Measurements from ENCODE around the gene RPIA.
"Not testable (repeated sequence)": the region's sequence is repeated elsewhere in the genome, so short reads cannot be mapped to it uniquely, and the experiment has no call there.

The RPIA gene

DNA sequence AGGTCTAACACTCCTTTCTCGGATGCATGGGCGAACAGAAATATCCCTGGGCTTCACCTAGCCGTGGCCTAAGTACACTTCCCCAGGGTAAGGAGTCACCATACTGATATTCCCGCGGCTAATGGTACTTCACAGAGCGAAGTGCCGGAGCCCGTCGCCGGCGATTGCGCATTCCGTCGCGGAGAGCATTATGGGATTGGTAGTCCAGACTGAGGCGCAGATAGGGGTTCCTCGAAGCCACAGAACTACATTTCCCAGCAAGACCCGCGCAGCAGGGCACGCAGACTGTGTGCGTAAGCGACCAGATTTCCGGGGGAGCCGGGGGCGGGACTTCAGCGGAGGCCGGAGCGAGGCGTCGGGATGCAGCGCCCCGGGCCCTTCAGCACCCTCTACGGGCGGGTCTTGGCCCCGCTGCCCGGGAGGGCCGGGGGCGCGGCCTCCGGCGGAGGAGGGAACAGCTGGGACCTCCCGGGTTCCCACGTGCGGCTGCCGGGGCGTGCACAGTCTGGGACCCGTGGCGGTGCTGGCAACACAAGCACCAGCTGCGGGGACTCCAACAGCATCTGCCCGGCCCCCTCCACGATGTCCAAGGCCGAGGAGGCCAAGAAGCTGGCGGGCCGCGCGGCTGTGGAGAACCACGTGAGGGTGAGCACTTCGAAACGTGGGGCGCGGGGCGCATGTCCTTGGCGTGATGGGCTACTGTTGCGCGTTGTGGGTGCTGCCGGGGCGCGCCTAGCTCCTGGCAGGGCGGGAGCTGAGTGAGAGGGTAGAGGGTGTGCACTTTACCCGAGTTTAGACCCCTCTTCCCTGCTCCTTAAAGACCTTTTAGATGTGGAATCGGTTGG, at the start of gene RPIA:
TSS of gene RPIA (plus strand) at position 335 of the 845 bp plus-strand sequence. CDS start at position 361, 26 bp downstream.
- peak; percentile 98 to 99 for DNase-seq (ENCODE audit: low read depth in 2 of 2)

DNA sequence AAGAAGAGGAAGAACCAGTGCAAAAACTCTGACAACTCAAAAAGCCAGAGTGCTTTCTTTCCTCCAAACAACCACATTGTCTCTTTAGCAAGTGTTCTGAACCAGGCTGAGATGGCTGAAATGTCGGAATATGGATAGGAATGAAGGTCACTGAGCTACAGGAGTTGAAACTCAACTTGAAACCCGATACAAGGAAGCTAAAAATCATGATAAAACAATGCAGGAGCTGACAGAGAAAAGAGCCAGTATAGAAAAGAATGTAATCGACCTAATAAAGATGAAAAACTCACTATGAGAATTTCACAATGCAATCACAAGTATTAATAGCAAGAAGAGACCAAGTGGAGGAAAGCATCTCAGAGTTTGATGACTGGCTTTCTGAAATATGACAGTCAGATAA, 49.2 kb upstream of the RPIA start:
- no peak for DNase-seq (ENCODE audit: low read depth in 2 of 2)

- DNase-seq (ENCODE audit: low read depth in 2 of 2): not testable (repeated sequence)
Measured at GRCh38 chr2:88645291-88645882, 46.1 kb upstream of the RPIA start.

- no peak for DNase-seq (ENCODE audit: low read depth in 2 of 2)
Measured at GRCh38 chr2:88651646-88652045, 39.8 kb upstream of the RPIA start.

DNA sequence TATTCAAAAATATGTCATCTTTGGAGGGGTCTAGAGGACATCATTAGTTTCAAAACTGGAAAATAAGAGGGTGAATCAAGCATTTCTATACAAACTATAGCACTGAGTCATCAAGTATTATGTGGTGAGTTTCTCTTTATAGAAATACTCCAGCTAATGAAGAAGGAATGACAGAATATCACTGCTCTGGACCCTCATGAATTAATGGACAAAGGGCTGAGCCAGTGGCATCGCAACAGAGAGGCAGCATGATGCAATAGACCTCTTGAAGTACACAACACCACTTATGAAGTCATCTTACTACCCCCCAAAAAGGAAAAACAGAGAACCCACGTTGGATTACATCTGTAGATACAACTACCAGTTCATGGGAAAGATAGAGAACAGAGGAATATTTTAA, 36.8 kb upstream of the RPIA start:
- DNase-seq (ENCODE audit: low read depth in 2 of 2): no peak

DNA sequence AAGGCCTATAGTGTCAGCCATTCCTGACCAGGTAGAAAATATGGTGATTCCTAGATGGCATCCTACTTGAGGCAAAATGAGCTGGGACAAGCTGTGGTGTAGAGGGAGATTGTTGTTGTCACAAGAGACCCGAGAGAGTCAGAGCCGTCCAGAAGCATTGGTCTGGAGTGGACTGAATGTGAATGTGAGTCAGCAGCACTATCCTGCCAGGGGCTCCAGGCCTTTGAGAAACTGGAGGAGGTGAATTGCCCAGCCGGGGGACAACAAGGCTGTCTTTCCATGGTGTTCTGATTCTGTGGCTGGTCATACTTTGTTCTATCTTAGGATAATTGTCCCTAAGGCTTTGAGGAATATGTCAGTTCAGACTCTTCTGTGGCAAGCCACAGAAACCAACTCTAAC, 34.8 kb upstream of the RPIA start:
- no peak for DNase-seq (ENCODE audit: low read depth in 2 of 2)

DNA sequence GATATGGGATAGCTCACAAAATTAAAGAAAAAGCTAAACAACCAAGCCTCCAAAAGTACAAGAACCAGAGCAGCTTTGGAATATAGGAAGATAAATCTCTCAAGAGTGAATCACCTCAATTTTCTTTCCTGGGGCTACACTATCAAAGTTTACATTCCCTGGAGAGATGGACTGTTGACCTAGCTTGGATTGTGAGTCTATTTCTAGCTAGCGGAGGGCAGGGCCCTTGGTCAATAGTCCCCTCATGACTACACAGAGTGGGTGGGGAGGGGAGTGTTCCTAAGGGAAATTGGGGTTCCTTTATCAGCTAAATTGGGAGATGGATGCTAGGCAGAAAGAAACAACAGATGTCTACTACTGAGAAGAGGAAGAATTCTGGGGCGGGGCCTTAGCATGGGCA, 34.3 kb upstream of the RPIA start:
- DNase-seq (ENCODE audit: low read depth in 2 of 2): no peak

DNA sequence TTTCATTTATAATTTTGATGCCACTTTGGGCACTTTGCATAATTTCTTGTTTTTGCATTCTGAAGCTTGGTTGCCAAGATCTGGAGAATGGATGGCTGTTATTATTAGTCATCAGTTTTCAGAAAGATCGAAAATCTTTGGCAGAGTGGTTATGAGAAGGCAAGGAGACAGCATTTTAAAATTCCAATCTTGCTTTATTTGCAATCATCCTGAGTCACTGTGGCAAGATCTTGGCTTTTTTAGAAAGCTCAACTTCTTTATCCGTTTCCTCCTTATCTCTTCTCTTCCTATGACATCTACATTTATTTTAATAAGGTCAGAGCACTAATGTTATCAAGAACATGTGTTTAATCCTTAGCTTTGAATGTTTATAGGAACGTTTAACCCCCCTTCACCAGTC, 33.1 kb upstream of the RPIA start:
- no peak for DNase-seq (ENCODE audit: low read depth in 2 of 2)

DNA sequence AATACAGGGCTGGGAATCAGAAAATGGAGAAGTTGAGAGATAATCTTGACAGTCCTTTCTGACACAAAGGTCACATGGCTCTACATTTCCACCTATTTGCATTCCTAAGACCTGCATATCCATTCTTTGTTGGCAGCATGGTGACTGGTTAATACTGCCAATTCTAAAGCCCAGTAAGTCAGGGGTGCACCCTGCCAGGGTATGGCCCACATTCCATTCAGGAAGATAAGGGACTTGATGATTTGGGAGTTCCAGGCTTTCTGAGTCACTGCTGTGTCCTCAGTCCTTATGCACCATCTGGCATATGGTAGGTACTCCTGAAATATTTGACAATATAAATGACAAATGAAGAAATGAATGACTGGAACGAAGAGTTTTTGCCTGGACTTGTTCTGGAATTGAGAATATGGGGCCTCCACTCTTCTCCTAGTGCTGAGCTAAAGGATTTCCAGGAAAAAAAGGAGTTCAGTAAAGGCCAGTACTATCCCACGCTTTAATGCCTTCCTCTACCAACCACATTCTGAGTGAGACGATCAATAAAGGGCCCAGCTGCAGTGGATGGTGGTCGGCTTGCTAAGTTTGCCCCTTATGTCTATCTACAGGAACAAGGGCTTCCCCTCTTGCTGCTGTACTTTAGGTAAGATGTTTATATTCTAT, 32.5 kb upstream of the RPIA start:
- no peak for DNase-seq (ENCODE audit: low read depth in 2 of 2)

DNA sequence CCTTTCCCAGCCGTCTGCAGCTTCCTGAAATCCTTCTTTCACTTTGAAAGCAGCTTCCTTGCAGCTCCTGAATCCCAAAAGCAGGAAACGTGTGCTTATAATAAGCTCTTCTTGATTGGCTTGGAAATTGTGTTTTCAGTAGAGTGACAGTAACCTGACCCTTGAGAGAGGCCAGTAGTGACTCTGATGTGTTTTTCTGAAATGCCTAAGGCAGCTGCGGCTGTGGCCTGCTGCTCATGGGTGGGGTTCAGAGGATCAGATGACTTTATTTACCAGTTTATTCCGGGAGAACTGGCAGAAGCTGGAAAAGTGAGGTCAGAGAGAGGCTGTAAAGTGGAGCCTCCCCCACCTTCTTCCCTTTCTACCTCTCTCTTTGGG, 31.9 kb upstream of the RPIA start:
- DNase-seq (ENCODE audit: low read depth in 2 of 2): no peak

DNA sequence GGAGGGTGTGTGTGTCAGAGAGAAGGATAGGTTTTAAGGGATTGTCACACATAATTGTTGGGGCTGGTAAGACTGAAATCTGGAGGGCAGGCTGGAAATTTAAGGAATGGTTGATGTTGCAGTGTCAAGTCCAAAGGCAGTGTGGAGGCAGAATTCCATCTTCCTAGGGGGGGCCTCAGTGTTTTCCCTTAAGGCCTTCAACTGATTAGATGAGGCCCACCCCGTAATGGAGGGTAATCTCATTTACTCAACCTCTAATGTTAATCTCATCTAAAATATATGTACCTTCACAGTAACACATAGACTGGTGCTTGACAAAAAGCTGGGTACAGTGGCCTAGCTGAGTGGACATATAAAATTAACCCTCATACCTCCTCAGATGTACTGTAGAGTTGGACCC, 30.9 kb upstream of the RPIA start:
- DNase-seq (ENCODE audit: low read depth in 2 of 2): no peak

GRCh38 chr2:88666576-88666975, 24.9 kb upstream of the RPIA start:
- no peak for DNase-seq (ENCODE audit: low read depth in 2 of 2)

- no peak for DNase-seq (ENCODE audit: low read depth in 2 of 2)
Measured at GRCh38 chr2:88667219-88667618, 24.3 kb upstream of the RPIA start.

DNA sequence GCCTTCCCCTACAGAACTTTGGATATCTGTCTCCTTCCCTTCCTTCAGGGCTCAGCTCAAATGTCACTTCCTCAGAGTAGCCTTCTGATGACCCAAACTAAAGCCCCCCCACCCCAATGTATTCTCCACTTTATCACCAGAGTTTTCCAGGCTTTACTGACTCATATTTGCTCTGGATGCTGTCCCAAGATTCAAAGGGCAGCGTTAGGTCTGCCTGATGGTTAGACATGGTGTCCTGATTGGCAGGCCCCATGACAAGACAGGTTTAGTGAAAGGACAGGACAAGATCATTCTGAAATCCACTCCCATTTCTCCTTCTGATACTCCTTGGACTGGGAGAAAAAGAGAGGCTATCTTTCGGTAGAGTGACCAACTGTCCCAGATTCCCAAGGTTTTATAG, 22.6 kb upstream of the RPIA start:
- no peak for DNase-seq (ENCODE audit: low read depth in 2 of 2)

- no peak for DNase-seq (ENCODE audit: low read depth in 2 of 2)
Measured at GRCh38 chr2:88669482-88670214, 21.8 kb upstream of the RPIA start.

DNA sequence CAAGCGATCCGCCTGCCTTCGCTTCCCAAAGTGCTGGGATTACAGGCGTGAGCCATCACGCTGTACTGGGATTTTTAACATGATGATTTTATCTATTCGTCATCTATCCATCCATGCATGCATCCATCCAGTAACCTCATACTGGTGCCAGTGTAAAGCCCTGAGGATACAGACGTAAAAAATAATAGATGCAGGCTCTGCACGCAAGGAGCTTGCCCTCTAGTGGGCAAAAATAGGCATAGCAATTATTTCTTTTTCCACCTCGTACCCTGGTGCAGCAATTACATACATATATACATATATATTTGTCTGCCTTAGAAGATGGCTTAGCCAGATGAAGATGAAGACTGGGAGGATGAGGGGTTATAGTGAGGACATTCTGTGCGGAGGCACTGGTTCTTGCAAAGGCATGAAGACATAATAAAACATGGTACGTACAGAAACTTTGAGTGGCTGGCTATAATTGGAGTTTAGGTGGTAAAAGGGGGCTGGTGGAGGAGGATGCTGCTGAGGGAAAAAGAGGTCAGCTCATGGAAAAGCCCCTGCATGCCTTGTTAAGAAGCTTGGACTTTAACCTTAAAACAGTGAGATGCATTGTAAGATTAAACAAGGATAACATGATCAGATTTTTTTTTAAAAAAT, 19.6 kb upstream of the RPIA start:
- no peak for DNase-seq (ENCODE audit: low read depth in 2 of 2)

DNA sequence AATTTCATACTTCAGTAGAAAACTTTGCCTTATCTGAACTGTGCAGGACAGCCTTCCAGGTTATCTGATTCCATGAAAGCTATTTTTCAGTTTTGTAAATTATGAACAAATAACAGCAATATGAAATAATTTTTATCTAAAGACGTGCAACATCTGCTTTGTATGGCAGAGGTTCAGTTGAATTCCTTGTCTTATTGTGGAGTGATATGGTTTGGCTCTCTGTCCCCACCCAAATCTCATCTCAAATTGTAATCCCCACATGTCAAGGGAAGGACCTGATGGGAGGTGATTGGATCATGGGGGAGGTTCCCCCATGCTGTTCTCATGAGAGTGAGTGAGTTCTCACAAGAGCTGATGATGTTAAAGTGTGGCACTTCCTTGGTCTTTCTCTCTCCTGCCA, 18.1 kb upstream of the RPIA start:
- DNase-seq (ENCODE audit: low read depth in 2 of 2): no peak

GRCh38 chr2:88680266-88680902, 11.1 kb upstream of the RPIA start:
- no peak for DNase-seq (ENCODE audit: low read depth in 2 of 2)

- no peak for DNase-seq (ENCODE audit: low read depth in 2 of 2)
Measured at GRCh38 chr2:88680916-88681315, 10.6 kb upstream of the RPIA start.

DNA sequence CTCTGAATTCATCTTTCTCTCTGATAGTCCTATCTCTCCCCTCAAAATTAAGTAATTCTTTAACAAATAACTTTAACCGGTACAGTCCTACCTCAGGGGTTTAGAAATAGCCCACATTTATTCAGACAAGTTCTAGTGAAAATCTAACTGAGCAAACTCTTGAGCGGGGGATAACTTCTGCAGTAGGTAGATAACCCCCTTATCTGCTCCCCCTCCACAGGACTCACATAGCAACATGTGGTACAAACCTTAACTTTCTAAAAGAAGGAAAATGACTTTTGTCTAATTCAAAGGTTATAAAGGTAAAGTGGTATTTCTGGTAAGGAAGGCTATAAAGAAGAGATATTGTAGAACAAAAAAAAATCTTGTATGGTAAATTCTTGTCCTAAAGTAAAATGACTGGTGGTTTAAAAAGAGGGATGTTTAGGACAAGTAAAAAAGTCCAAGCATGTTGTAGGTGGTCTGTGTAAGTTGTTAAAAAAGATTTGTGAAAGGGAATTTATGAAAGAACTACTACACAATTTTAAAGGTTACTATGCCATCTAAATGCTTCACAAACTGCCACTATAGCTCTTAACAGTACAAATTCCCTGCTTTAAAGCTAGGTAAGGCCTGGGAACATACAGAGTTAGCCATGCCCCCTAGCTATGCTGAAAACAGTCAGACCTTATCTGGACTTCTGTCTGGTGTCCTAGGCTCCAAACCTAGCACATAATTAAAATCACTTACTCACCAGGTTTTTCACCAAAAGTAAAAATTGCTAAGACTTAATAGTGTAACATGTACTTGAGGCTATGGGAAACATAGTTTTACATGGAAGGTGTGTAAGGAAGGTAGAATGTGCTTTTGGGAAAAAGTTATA, 8.1 kb upstream of the RPIA start:
- DNase-seq (ENCODE audit: low read depth in 2 of 2): no peak

All from stimulated activated CD8-positive, alpha-beta memory T cell treated with anti-CD3 and anti-CD28 coated beads, Interleukin-15, amount 100 ng/mL, for 4 hours (primary cell).